HEK293 (cell line): Measurements from ENCODE around the gene PDGFA.

Experiments
- CTCF ChIA-PET: fragments of 350-600 bp; formaldehyde crosslinking; extraction: SDS; loops from one replicate; lab custom pipeline; 2021; ENCODE audit warnings: antibody characterized with exemption; lab: Yijun Ruan, JAX
- POLR2A ChIA-PET: fragments of 300-600 bp; formaldehyde crosslinking; extraction: SDS; loops from one replicate; lab custom pipeline; 2020; ENCODE audit warnings: antibody characterized with exemption, inconsistent platforms; lab: Yijun Ruan, JAX
- H3K27ac ChIP-seq: fragments of 200-500 bp; sonication (Bioruptor generic); 2 replicates; pipeline ENCODE4 v1.5.1; 2014; ENCODE audit warnings: low read depth, low read length, control low read depth, inconsistent platforms; ENCODE audit errors: extremely low read depth
- H3K36me3 ChIP-seq, 2 experiments: fragments of 200-500 bp in 1 of 2; sonication (Bioruptor generic) in 1 of 2; 1 replicate in 1 of 2; 2 replicates in 1 of 2; pipeline ENCODE4 v1.5.1; 2014 to 2017; ENCODE audit warnings: inconsistent platforms in 2 of 2, low read length in 2 of 2; ENCODE audit not compliant: control insufficient read depth in 2 of 2, insufficient read depth in 1 of 2
- H3K4me1 ChIP-seq: fragments of 200-500 bp; sonication (Bioruptor generic); 2 replicates; pipeline ENCODE4 v1.5.1; 2014; ENCODE audit warnings: mild to moderate bottlenecking, low read length, inconsistent platforms; ENCODE audit not compliant: control insufficient read depth, insufficient read depth
- H3K4me3 ChIP-seq: 2 replicates; pipeline ENCODE4 v1.5.1; 2011; ENCODE audit warnings: low read depth, mild to moderate bottlenecking, control low read depth, low read length, moderate library complexity
- H3K9me3 ChIP-seq: fragments of 200-500 bp; sonication (Bioruptor generic); 2 replicates; pipeline ENCODE4 v1.5.1; 2014; ENCODE audit warnings: low read depth, low read length, inconsistent platforms; ENCODE audit not compliant: control insufficient read depth, insufficient read depth
- GFI1B ChIP-seq: fragments of 450-650 bp; formaldehyde crosslinking; IDR thresholded peaks from 2 replicates; pipeline ENCODE4 v1.5.1; 2016; ENCODE audit warnings: missing biosample characterization, missing genetic modification characterization
- KLF9 ChIP-seq: fragments of 450-650 bp; formaldehyde crosslinking; IDR thresholded peaks from 2 replicates; pipeline ENCODE4 v1.5.1; 2016; ENCODE audit warnings: missing biosample characterization, missing genetic modification characterization, low read depth
- RBAK ChIP-seq: fragments of 450-650 bp; formaldehyde crosslinking; IDR thresholded peaks from 2 replicates; pipeline ENCODE4 v1.5.1; 2016; ENCODE audit warnings: missing biosample characterization, missing genetic modification characterization
- REPIN1 ChIP-seq: fragments of 450-650 bp; formaldehyde crosslinking; IDR thresholded peaks from 2 replicates; pipeline ENCODE4 v1.5.1; 2017; ENCODE audit warnings: missing biosample characterization, missing genetic modification characterization, low read depth
- SCRT1 ChIP-seq: fragments of 450-650 bp; formaldehyde crosslinking; IDR thresholded peaks from 2 replicates; pipeline ENCODE4 v1.5.1; 2016; ENCODE audit warnings: missing biosample characterization, missing genetic modification characterization, borderline replicate concordance
- SP2 ChIP-seq: fragments of 450-650 bp; formaldehyde crosslinking; IDR thresholded peaks from 2 replicates; pipeline ENCODE4 v1.5.1; 2016; ENCODE audit warnings: missing biosample characterization, missing genetic modification characterization
- SP7 ChIP-seq: fragments of 450-650 bp; formaldehyde crosslinking; IDR thresholded peaks from 2 replicates; pipeline ENCODE4 v1.5.1; 2016; ENCODE audit warnings: missing biosample characterization, missing genetic modification characterization
- TCF7L2 ChIP-seq: IDR thresholded peaks from 2 replicates; pipeline ENCODE4 v1.6.1; 2011; ENCODE audit warnings: low read depth, mild to moderate bottlenecking, inconsistent platforms, low read length, moderate library complexity, borderline replicate concordance
- ZBTB48 ChIP-seq: fragments of 450-650 bp; formaldehyde crosslinking; IDR thresholded peaks from 2 replicates; pipeline ENCODE4 v1.5.1; 2016; ENCODE audit warnings: missing biosample characterization, missing genetic modification characterization
- ZEB2 ChIP-seq: fragments of 450-650 bp; formaldehyde crosslinking; IDR thresholded peaks from 2 replicates; pipeline ENCODE4 v1.5.1; 2016; ENCODE audit warnings: missing biosample characterization, missing genetic modification characterization
- ZIC2 ChIP-seq: fragments of 450-650 bp; formaldehyde crosslinking; IDR thresholded peaks from 2 replicates; pipeline ENCODE4 v1.5.1; 2016; ENCODE audit warnings: missing biosample characterization, missing genetic modification characterization
- ZNF157 ChIP-seq: fragments of 450-650 bp; formaldehyde crosslinking; IDR thresholded peaks from 2 replicates; pipeline ENCODE4 v1.5.1; 2016; ENCODE audit warnings: missing biosample characterization, missing genetic modification characterization
- ZNF174 ChIP-seq: fragments of 450-650 bp; formaldehyde crosslinking; IDR thresholded peaks from 2 replicates; pipeline ENCODE4 v1.5.0; 2017; ENCODE audit warnings: missing biosample characterization, mild to moderate bottlenecking, missing genetic modification characterization
- ZNF223 ChIP-seq: fragments of 450-650 bp; formaldehyde crosslinking; IDR thresholded peaks from 2 replicates; pipeline ENCODE4 v1.5.1; 2016; ENCODE audit warnings: missing biosample characterization, missing genetic modification characterization
- ZNF248 ChIP-seq: fragments of 450-650 bp; formaldehyde crosslinking; IDR thresholded peaks from 2 replicates; pipeline ENCODE4 v1.5.1; 2017; ENCODE audit warnings: missing biosample characterization, missing genetic modification characterization
- ZNF292 ChIP-seq: fragments of 450-650 bp; formaldehyde crosslinking; IDR thresholded peaks from 2 replicates; pipeline ENCODE4 v1.5.1; 2016; ENCODE audit warnings: low read depth, missing biosample characterization, missing genetic modification characterization, borderline replicate concordance
- ZNF350 ChIP-seq: fragments of 450-650 bp; formaldehyde crosslinking; IDR thresholded peaks from 2 replicates; pipeline ENCODE4 v1.5.0; 2017; ENCODE audit warnings: missing biosample characterization, mild to moderate bottlenecking, missing genetic modification characterization
- ZNF404 ChIP-seq: fragments of 450-650 bp; formaldehyde crosslinking; IDR thresholded peaks from 2 replicates; pipeline ENCODE4 v1.5.1; 2017; ENCODE audit warnings: missing biosample characterization, missing genetic modification characterization
- ZNF423 ChIP-seq: fragments of 450-650 bp; formaldehyde crosslinking; IDR thresholded peaks from 2 replicates; pipeline ENCODE4 v1.5.1; 2016; ENCODE audit warnings: missing biosample characterization, missing genetic modification characterization
- ZNF514 ChIP-seq: fragments of 450-650 bp; formaldehyde crosslinking; IDR thresholded peaks from 2 replicates; pipeline ENCODE4 v1.5.1; 2016; ENCODE audit warnings: missing biosample characterization, missing genetic modification characterization
- ZNF521 ChIP-seq: fragments of 450-650 bp; formaldehyde crosslinking; IDR thresholded peaks from 2 replicates; pipeline ENCODE4 v1.5.1; 2017; ENCODE audit warnings: missing biosample characterization, mild to moderate bottlenecking, missing genetic modification characterization
- ZNF555 ChIP-seq: fragments of 450-650 bp; formaldehyde crosslinking; conservative IDR thresholded peaks from 2 replicates; pipeline ENCODE4 v1.5.1; 2017; ENCODE audit warnings: missing biosample characterization, mild to moderate bottlenecking, missing genetic modification characterization, inconsistent platforms
- ZNF585B ChIP-seq: fragments of 450-650 bp; formaldehyde crosslinking; IDR thresholded peaks from 2 replicates; pipeline ENCODE4 v1.5.1; 2016; ENCODE audit warnings: missing biosample characterization, missing genetic modification characterization
- ZNF654 ChIP-seq: fragments of 450-650 bp; formaldehyde crosslinking; IDR thresholded peaks from 2 replicates; pipeline ENCODE4 v1.5.1; 2016; ENCODE audit warnings: low read depth, missing biosample characterization, missing genetic modification characterization
- ZNF658 ChIP-seq: fragments of 450-650 bp; formaldehyde crosslinking; IDR thresholded peaks from 2 replicates; pipeline ENCODE4; 2016; ENCODE audit warnings: missing biosample characterization, missing genetic modification characterization
- ZNF670 ChIP-seq: fragments of 450-650 bp; formaldehyde crosslinking; IDR thresholded peaks from 2 replicates; pipeline ENCODE4 v1.5.1; 2016; ENCODE audit warnings: missing biosample characterization, missing genetic modification characterization, low read depth
- ZNF747 ChIP-seq: fragments of 450-650 bp; formaldehyde crosslinking; IDR thresholded peaks from 2 replicates; pipeline ENCODE4 v1.5.1; 2016; ENCODE audit warnings: missing biosample characterization, missing genetic modification characterization
- ZNF791 ChIP-seq: fragments of 450-650 bp; formaldehyde crosslinking; IDR thresholded peaks from 2 replicates; pipeline ENCODE4 v1.5.1; 2016; ENCODE audit warnings: missing biosample characterization, missing genetic modification characterization
- TF ChIP-seq, protein P1 (sequence below): fragments of 450-650 bp; formaldehyde crosslinking; IDR thresholded peaks from 2 replicates; pipeline ENCODE4 v1.5.1; 2016; ENCODE audit warnings: missing biosample characterization, missing genetic modification characterization
- TF ChIP-seq, protein P2 (sequence below): fragments of 450-650 bp; formaldehyde crosslinking; IDR thresholded peaks from 2 replicates; pipeline ENCODE4 v1.5.1; 2016; ENCODE audit warnings: missing biosample characterization, missing genetic modification characterization

Gene PDGFA

DNA sequence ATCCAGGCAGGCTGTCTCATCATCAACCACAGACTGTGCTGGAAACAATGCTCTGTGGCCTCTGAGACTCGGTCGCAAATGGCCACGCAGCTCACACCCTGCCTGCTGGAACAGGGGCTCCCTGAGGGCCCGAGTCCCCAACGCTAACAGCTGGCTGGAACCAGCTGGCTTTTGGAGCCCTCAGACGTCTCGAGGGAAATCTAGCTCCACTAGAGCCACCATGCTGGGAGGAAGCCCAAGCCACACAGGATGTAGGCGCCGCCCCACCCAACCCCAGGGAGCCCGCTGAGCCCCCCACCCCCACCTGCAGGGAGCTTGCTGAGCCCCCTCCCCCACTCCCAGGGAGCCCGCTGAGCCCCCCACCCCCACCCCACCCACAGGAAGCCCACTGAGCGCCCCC lies 21.4 kb upstream of the PDGFA start:
- Histone ChIP-seq H3K9me3 (no peaks in the 10 kb centered on the region), H3K4me1 (no peaks in the 10 kb centered on the region), H3K4me3 (no peak overlapping the region), H3K36me3 (no peaks in the 10 kb centered on the region), H3K27ac (no peak overlapping the region)
- ChIA-PET CTCF (interaction anchor here (0.9 to 1.6 kb wide), 2 partner anchors 8 to 100 kb away, joined by 3 to 5 read pairs; no protein-coding TSS in a partner anchor), POLR2A (no interaction called here)
- TF ChIP-seq ZNF292 (no peak), ZNF223 (tag by site-specific recombination) (no peak), GFI1B (tag by site-specific recombination) (no peak), ZNF174 (tag by site-specific recombination) (no peak), ZNF670 (no peak), KLF9 (tag by site-specific recombination) (no peak), ZNF423 (tag by site-specific recombination) (no peak)

DNA sequence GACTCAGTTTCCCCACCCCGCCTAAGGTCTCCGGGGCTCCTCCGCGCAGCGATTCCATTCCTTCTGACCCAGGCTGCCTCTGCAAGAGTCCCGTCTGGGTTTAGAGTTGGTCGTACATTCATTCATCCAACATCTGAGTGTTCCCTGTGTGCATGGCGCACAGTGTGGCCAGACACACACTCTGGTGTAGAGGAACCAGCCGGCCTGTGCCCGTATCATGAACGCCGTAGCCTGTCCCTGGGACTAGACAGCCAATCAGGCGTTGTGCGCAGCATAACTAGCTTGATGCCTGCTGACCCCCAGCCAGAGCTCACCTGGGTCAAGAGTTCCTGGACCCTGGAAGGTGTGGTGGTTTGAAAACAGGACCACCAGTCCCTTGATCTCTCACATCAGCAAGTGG lies 20.9 kb upstream of the PDGFA start:
- Histone ChIP-seq H3K27ac (no peak overlapping the region), H3K36me3 (no peaks in the 10 kb centered on the region), H3K4me1 (no peaks in the 10 kb centered on the region), H3K9me3 (no peaks in the 10 kb centered on the region), H3K4me3 (no peak overlapping the region)
- TF ChIP-seq ZNF521 (no peak), ZNF654 (tag by site-specific recombination) (no peak), ZNF404 (no peak), ZNF585B (tag by site-specific recombination) (no peak), ZEB2 (no peak), ZNF555 (no peak), ZNF791 (tag by site-specific recombination) (no peak)
- TF ChIP-seq, protein P1, sequence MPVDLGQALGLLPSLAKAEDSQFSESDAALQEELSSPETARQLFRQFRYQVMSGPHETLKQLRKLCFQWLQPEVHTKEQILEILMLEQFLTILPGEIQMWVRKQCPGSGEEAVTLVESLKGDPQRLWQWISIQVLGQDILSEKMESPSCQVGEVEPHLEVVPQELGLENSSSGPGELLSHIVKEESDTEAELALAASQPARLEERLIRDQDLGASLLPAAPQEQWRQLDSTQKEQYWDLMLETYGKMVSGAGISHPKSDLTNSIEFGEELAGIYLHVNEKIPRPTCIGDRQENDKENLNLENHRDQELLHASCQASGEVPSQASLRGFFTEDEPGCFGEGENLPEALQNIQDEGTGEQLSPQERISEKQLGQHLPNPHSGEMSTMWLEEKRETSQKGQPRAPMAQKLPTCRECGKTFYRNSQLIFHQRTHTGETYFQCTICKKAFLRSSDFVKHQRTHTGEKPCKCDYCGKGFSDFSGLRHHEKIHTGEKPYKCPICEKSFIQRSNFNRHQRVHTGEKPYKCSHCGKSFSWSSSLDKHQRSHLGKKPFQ (tag by site-specific recombination): no peak
- ChIA-PET POLR2A (no interaction called here), CTCF (interaction anchor here (0.9 to 1.6 kb wide), 2 partner anchors 8 to 101 kb away, joined by 3 to 5 read pairs; no protein-coding TSS in a partner anchor)

DNA sequence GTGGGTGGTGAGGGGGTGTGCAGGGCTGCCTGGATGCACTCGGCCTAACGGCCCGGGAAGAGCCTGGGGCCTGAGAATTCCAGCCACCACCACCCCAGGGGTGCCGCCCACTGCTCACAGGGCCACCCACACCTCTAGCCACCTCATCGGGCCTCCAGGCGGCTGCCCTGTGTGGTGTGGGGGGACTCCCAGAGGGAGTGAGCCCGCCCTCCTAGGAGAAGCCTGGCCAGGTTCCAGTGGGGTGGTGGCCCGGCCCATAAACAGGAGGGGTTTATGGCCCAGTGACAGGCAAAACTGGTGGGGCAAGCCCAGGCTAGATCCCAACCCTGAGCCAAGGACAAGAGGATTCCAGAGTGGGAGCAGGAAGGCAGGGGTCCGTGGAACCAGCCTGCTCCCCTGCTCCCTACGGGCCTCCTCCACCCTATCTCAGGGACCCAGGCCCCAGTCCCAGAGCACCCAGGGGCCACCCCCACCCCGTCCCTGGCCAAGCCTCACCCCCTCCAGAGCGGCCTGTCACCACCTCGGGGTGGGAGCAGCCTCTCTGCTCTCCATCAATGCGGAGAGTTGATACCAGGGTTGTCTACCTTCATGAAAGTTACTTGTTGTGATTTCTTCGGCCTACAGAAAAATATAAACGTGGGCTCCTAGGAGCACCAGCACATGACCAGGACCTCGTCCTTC lies 20.2 kb upstream of the PDGFA start:
- ChIA-PET CTCF (interaction anchor here (1.6 kb wide), 1 partner anchor 7 kb away, joined by 5 read pairs; no protein-coding TSS in a partner anchor), POLR2A (no interaction called here)
- H3K9me3 ChIP-seq: no peaks in the 10 kb centered on the region
- peak overlapping the region; percentile 9; the same call in 1 of the 2 replicates for H3K27ac ChIP-seq
- no peak overlapping the region for H3K4me3 ChIP-seq
- H3K4me1 ChIP-seq: no peaks in the 10 kb centered on the region
- H3K36me3 ChIP-seq: no peaks in the 10 kb centered on the region
- TF ChIP-seq TCF7L2 (no peak), ZNF350 (tag by site-specific recombination) (no peak), ZNF157 (no peak), SCRT1 (no peak), KLF9 (tag by site-specific recombination) (no peak), ZBTB48 (tag by site-specific recombination) (0 out of 2 replicates have a peak, but pooled peaks have one; percentile 16), RBAK (tag by site-specific recombination) (no peak), ZNF747 (no peak), ZNF658 (tag by site-specific recombination) (no peak), ZIC2 (peak; percentile 87), ZNF223 (tag by site-specific recombination) (no peak), ZNF248 (tag by site-specific recombination) (no peak), REPIN1 (tag by site-specific recombination) (no peak), ZNF514 (tag by site-specific recombination) (no peak), SP2 (tag by site-specific recombination) (peak; percentile 43; the same call in 1 of the 2 replicates), ZNF404 (no peak), SP7 (peak; percentile 65)
- TF ChIP-seq, protein P2, sequence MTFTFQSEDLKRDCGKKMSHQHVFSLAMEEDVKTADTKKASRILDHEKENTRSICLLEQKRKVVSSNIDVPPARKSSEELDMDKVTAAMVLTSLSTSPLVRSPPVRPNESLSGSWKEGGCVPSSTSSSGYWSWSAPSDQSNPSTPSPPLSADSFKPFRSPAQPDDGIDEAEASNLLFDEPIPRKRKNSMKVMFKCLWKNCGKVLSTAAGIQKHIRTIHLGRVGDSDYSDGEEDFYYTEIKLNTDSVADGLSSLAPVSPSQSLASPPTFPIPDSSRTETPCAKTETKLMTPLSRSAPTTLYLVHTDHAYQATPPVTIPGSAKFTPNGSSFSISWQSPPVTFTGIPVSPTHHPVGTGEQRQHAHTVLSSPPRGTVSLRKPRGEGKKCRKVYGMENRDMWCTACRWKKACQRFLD (tag by site-specific recombination): no peak
